ENCODE measurements around the gene TAMALIN. TPM values are rescaled to one million over a fixed set of nuclear protein-coding genes. Genes with fewer than 3 reads are reported as not detected.

Gene TAMALIN
- total RNA-seq, 1 donor from 2014 or later = 22.2 TPM

GRCh38 chr12:52050116-52050757 lies 43.5 kb downstream of the TAMALIN start:
- intact Hi-C loops (cut with micrococcal nuclease) = no loop called here
- no peak for ATAC-seq
- no peak for DNase-seq

- ATAC-seq (peak; percentile 89), DNase-seq (peak; percentile 100)
- intact Hi-C loops (cut with micrococcal nuclease) = no loop called here
Measured at GRCh38 chr12:52050758-52051541, 44.2 kb downstream of the TAMALIN start, which contains the start of gene NR4A1. Gene NR4A1 (plus strand): TSS chr12:52051442. CDS start chr12:52054329, 2,887 bp downstream.

DNA sequence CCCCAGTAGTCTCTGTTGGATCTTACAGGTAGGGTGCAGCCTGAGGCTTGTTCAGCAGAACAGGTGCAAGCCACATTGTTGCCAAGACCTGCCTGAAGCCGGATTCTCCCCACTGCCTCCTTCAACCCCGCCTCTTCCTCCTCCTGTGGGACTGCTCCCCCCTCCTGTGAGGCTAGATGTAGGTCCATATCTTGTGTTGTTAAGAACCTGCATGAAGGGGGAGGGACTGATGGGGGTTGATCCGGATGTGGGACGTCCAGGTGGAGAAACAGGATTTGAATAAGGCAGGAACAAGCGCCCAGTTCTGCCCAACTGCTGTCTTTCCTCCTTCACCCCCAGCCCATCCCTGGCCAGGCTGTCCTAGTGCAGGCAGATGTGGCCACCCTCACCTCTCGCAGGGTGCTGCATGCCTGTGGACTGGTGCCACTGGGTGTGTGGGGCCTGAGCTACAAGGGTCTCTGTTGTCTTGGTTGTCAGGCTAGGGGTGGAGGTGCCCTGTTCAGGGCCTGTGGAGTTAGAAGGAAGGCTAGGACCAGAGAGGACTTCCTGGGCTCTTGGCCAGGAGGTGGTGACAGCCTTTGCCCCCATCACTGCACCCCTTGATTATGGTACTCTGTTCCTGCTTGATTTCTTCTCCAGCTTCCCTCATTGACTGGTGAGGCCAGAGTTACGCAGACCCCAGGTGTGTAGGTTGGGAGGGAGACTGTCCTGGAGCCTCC lies 45.9 kb downstream of the TAMALIN start:
- DNase-seq (no peak), ATAC-seq (no peak)
- intact Hi-C loops (cut with micrococcal nuclease) = no loop called here

DNA sequence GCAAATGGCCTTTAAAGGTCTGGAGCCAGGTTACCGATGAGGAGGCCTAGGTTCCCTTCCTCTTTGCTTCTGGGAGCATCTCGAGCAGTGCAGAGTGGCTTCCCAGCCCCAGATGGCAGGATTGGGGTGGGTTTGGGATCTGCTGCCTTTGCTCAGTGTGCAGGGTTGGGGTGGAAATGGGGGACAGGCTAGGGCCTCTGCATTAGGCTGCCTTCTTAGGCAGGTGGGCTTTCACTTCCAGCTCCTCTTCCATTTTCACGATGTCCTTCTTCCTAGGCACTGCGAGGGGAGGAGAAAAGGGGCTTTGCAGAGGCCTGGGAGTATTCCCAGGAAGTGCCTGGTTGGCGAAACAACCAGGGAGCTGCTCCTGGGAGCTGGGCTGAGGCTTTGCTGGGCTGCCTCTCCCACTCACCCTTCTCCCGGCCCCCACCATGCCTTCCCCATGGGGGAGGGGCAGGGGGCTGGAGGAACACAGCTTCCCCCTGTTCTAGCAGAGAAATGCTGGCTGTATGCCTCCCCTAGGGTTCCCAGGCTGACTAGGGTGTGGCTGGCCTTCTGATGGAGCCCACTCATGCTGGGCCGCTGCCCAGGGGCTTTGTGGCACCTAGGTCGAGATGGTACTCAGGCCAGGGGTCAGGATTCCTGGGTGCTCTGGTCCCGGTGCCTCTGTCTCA lies 46.9 kb downstream of the TAMALIN start:
- ATAC-seq (no peak), DNase-seq (no peak)
- intact Hi-C loops (cut with micrococcal nuclease) = no loop called here

DNA sequence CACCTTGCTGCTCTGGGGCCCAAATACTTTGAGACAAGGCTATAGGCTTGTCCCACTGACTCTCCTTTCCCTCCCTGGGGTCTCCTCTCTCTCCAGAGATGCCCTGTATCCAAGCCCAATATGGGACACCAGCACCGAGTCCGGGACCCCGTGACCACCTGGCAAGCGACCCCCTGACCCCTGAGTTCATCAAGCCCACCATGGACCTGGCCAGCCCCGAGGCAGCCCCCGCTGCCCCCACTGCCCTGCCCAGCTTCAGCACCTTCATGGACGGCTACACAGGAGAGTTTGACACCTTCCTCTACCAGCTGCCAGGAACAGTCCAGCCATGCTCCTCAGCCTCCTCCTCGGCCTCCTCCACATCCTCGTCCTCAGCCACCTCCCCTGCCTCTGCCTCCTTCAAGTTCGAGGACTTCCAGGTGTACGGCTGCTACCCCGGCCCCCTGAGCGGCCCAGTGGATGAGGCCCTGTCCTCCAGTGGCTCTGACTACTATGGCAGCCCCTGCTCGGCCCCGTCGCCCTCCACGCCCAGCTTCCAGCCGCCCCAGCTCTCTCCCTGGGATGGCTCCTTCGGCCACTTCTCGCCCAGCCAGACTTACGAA lies 47.6 kb downstream of the TAMALIN start:
- ATAC-seq (no peak), DNase-seq (no peak)
- intact Hi-C loops (cut with micrococcal nuclease) = no loop called here

DNA sequence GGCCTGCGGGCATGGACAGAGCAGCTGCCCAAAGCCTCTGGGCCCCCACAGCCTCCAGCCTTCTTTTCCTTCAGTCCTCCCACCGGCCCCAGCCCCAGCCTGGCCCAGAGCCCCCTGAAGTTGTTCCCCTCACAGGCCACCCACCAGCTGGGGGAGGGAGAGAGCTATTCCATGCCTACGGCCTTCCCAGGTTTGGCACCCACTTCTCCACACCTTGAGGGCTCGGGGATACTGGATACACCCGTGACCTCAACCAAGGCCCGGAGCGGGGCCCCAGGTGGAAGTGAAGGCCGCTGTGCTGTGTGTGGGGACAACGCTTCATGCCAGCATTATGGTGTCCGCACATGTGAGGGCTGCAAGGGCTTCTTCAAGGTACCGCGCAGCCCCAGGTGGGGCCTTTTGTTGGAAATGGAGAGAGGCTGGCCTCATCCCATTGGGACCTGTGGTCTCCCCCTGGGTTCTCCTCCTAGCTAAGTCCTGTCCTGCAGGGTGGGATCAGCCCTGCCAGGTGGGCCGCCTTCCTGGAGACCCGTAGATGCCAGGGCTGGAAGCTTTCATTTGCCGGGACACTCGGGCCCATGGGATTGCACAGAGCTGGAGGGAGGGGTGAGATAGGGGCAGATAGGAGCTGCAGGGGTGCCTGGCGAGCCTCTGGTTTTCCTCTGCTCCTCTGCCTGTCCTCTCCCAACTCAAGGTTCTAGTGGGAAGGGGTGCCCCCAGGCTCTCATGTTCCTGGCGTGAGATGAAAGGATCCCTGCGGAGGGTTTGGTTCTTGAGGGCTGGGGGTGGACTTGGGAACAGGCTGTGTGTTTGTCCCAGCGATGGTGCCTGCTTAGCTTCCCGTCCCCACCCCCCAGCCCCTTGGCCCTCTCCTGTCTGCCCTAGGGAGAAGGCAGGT lies 48.3 kb downstream of the TAMALIN start:
- intact Hi-C loops (cut with micrococcal nuclease) = no loop called here
- DNase-seq (no peak), ATAC-seq (no peak)

DNA sequence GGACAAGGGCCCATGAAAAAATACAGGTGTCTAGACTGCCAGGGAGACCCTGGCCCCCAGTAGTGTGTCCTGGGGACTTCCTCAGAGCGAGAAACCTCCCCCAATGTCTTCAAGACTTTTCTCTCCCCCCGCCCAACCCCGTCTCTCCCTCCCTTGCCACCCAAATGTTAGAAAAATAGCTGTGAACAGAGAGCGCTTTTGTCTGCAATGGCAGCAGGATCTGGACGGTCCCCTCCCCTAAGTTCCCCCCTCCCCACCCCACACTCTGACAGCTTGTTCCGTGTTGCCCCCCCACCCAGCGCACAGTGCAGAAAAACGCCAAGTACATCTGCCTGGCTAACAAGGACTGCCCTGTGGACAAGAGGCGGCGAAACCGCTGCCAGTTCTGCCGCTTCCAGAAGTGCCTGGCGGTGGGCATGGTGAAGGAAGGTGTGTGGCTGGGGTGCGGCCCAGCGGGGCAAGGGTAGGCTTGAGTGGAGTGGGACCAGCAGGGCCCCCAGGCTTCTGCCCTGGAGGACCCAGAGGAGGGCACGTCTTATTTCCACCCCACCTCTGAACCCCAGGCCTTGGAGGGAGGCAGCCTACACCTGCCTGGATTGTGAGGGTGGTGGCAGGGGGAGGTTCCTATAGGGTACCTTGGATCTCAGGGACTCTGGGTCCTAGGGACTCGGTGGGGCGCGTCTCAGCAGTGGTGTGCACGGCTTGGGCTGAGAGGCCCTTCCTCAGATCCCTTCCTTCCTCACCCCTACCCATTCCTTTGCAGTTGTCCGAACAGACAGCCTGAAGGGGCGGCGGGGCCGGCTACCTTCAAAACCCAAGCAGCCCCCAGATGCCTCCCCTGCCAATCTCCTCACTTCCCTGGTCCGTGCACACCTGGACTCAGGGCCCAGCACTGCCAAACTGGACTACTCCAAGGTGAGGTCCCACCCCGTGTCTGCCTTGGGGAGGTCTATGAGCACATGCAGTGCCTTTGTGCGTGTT lies 49.3 kb downstream of the TAMALIN start:
- intact Hi-C loops (cut with micrococcal nuclease) = no loop called here
- no peak for ATAC-seq
- DNase-seq = no peak

- intact Hi-C loops (cut with micrococcal nuclease) = no loop called here
- no peak for DNase-seq
- ATAC-seq = no peak
Measured at GRCh38 chr12:52056801-52057637, 50.3 kb downstream of the TAMALIN start.

GRCh38 chr12:52057638-52058576 lies 51.2 kb downstream of the TAMALIN start:
- no peak for ATAC-seq
- intact Hi-C loops (cut with micrococcal nuclease) = no loop called here
- no peak for DNase-seq

- DNase-seq (peak; percentile 33), ATAC-seq (no peak)
- intact Hi-C loops (cut with micrococcal nuclease) = no loop called here
Measured at GRCh38 chr12:52058631-52059361, 52.0 kb downstream of the TAMALIN start.

DNA sequence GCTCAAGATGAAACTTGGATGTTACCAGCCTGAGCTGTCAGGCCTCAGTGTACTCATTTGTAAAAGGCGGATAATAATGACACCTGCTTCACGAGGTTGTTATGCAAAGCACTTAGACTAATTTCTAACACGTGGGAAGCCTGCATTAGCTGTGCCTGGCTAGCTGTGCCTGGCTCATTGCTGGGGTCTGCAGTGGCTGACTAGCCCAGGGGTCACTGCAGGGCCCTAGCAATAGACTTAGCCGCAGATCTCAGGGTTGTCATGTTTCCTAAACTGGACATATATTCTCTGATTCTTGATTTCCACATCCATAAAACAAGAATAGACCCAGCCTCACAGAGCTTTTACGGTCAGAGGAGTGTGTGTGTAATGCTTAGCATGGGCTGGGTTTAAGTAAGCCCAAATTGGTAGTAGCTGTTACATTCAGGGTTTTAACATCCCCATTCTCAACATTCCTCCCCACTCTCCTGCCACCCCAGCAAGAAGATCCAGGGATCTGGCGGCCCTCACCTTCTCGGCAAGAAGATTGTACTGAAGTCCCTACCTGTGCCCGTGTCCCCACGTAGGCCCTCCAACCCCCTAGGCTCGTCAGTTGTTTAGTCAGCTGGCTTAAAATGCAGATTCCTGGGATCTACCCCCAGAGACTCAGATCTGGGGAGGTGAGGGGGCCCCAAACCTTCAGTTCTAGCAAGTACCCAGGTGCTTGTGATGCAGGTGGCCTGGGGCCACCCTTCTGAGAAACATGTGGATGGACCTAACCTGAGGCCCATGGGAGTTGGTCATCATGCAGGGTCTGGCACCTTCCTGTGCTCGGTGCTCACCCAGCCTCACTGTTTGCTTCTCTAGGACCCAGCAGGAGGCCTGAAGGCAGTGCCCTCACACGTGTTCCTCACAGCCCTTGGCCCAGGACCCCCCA lies 53.1 kb downstream of the TAMALIN start:
- ATAC-seq (no peak), DNase-seq (no peak)
- intact Hi-C loops (cut with micrococcal nuclease) = no loop called here

DNA sequence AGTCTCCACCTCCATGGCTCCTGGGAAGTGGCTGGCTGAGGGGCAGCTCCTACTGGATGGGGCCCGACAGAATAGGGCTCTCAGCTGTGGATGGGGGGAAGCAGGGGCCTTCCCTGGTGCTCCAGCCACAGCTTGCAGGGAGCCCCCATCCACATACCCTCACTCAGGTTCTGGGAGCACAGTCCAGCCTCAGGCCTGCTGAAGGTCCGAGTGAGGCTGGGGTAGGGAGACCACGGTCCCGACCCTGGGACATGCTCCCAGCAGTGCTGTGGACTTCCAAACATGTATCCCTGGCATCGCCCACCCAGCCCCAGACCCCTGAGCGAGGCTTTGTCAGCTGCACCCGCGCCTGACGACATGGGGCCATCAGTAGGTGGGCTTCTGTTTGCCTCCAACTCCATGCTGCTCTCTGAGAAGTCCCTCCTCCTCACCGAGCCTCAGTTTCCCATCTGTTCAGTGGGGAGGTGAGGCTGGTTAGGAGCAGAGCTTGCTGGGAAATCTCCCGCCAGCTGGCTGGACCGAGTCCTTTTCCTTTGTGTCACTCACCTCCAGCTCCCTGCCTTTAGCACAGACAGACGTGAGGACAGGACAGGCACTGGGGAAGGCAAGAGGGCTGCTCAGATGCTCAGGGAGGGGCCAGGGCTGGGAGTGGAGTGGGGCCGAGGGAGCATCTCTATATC lies 53.9 kb downstream of the TAMALIN start:
- DNase-seq = no peak
- intact Hi-C loops (cut with micrococcal nuclease) = no loop called here
- ATAC-seq = no peak

All from left ventricle myocardium superior (tissue), 1 donor.